ENCODE data around the gene PIK3AP1. TPM values are rescaled to one million over a fixed set of nuclear protein-coding genes. Genes with fewer than 3 reads are reported as not detected.

The PIK3AP1 gene
- total and polyA plus RNA-seq, 10 of the 15 experiments (the other 5 are each of a cell fraction or from before 2014, with no cell fraction given) = 26.2 to 306 (median 119) TPM

- TF ChIP-seq CUX1 (IDR thresholded peaks at IDR 0.05; ENCODE audit: insufficient replicate concordance, low read depth, low read length) (no peak), IKZF1 (conservative IDR thresholded peaks at IDR 0.05) (no peak), DPF2 (IDR thresholded peaks at IDR 0.05) (no peak)
These were observed 109.5 kb downstream of the PIK3AP1 start (continued) for GRCh38 chr10:96610817-96611216.

GRCh38 chr10:96609510-96609909 lies 110.8 kb downstream of the PIK3AP1 start:
- CTCF ChIA-PET = interaction anchor here (0.6 to 1.4 kb wide), 3 partner anchors 12 to 1040 kb away, joined by 3 read pairs; no protein-coding TSS in a partner anchor
- no peak overlapping the region for H3K4me3 ChIP-seq
- no TSS peak for BruUV-seq (replicated peaks)
- FAIRE-seq (no peak), DNase-seq (ENCODE audit: low read depth, low spot score) (no peak), ATAC-seq (no peak)
- SMC1A ChIA-PET (ENCODE audit: uncharacterized antibody, unreplicated experiment) = interaction anchor here (0.5 to 1.6 kb wide), 4 partner anchors 10 to 423 kb away, joined by 3 to 4 read pairs (median 3); no protein-coding TSS in a partner anchor
- no peak overlapping the region for H3K9ac ChIP-seq (ENCODE audit: control insufficient read depth, insufficient read depth, low read length)
- POLR2A ChIA-PET = interaction anchor here (0.5 kb wide), 1 partner anchor 19 kb away, joined by 3 read pairs; no protein-coding TSS in a partner anchor
- H3K4me1 ChIP-seq (ENCODE audit: control insufficient read depth, insufficient read depth, low read length) = no peaks in the 10 kb centered on the region
- H3K79me2 ChIP-seq (ENCODE audit: control insufficient read depth, insufficient read depth, low read length) = no peaks in the 10 kb centered on the region
- 97% methylated on average over 7 of the region's 7 CpGs for WGBS (ENCODE audit: insufficient coverage, insufficient replicate concordance, low lambda C conversion rate, missing lambda C conversion rate)
- no peak overlapping the region for H2AFZ ChIP-seq (ENCODE audit: control insufficient read depth, low read depth, low read length)
- intact Hi-C loops (cut with micrococcal nuclease; ENCODE audit: unreplicated experiment) (loop anchor here (10.0 kb wide), 1 partner anchor 215 kb away; no protein-coding TSS in a partner anchor), in situ Hi-C loops (cut with MboI) (no loop called here)
- peaks cover 25 to 45% of the 10 kb centered on the region in 2 experiments for H3K36me3 ChIP-seq (ENCODE audit: control insufficient read depth in 2 of 2, insufficient read depth in 2 of 2, low read length in 1 of 2)
- RAD21 ChIA-PET (ENCODE audit: unreplicated experiment) = no interaction called here
- H3K4me2 ChIP-seq (ENCODE audit: control insufficient read depth, insufficient read depth) = no peak overlapping the region
- H3K27me3 ChIP-seq (replicated peaks in 1 of 2; ENCODE audit: control insufficient read depth in 2 of 2, insufficient read depth in 2 of 2, low read length in 1 of 2) = no peaks in the 10 kb centered on the region
- TF ChIP-seq ZBED1 (IDR thresholded peaks at IDR 0.05; ENCODE audit: borderline replicate concordance) = no peak
- H3K27ac ChIP-seq (ENCODE audit: control insufficient read depth, insufficient read depth) = no peak overlapping the region
- no peaks in the 10 kb centered on the region for H3K9me3 ChIP-seq (replicated peaks; ENCODE audit: control insufficient read depth, insufficient read depth, low read length)
- no peaks in the 10 kb centered on the region for H4K20me1 ChIP-seq (ENCODE audit: control insufficient read depth, insufficient read depth)

All from GM12878 (cell line).